ENCODE data around the gene ZCCHC8.

- TF ChIP-seq, protein P1, sequence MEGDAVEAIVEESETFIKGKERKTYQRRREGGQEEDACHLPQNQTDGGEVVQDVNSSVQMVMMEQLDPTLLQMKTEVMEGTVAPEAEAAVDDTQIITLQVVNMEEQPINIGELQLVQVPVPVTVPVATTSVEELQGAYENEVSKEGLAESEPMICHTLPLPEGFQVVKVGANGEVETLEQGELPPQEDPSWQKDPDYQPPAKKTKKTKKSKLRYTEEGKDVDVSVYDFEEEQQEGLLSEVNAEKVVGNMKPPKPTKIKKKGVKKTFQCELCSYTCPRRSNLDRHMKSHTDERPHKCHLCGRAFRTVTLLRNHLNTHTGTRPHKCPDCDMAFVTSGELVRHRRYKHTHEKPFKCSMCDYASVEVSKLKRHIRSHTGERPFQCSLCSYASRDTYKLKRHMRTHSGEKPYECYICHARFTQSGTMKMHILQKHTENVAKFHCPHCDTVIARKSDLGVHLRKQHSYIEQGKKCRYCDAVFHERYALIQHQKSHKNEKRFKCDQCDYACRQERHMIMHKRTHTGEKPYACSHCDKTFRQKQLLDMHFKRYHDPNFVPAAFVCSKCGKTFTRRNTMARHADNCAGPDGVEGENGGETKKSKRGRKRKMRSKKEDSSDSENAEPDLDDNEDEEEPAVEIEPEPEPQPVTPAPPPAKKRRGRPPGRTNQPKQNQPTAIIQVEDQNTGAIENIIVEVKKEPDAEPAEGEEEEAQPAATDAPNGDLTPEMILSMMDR (IDR thresholded peaks at IDR 0.05), result no peak
- TF ChIP-seq POLR2AphosphoS5 (IDR thresholded peaks at IDR 0.05) (peak in 1 of 3 donors; percentile 19), POLR2A (IDR thresholded peaks at IDR 0.05) (no peak)
These were observed 594 bp downstream of the ZCCHC8 start for GRCh38 chr12:122499991-122500684.

All from stomach (tissue), 4 donors.